Mesodermal cell (in vitro differentiated cells): ENCODE results near the gene PTGS1.
A peak's percentile ranks its signal among the peaks of the same experiment; 100 is the strongest.

Experiments
- H3K27ac ChIP-seq: 2 replicates; pipeline ENCODE4 v1.7.0; 2013; ENCODE audit warnings: mild to moderate bottlenecking, low read depth, low read length, moderate library complexity; ENCODE audit not compliant: severe bottlenecking
- H3K36me3 ChIP-seq: 2 replicates; pipeline ENCODE4 v1.7.1; 2013; ENCODE audit warnings: mild to moderate bottlenecking, low read length, moderate library complexity; ENCODE audit not compliant: control insufficient read depth, insufficient read depth
- H3K4me1 ChIP-seq: one replicate; pipeline ENCODE4 v1.7.1; 2013; ENCODE audit warnings: mild to moderate bottlenecking, low read length; ENCODE audit not compliant: insufficient read depth, control insufficient read depth, poor library complexity, severe bottlenecking
- H3K4me3 ChIP-seq: 2 replicates; pipeline ENCODE4 v1.7.0; 2013; ENCODE audit warnings: low read length, control low read depth, mild to moderate bottlenecking; ENCODE audit not compliant: insufficient read depth, poor library complexity, severe bottlenecking; ENCODE audit errors: extremely low read depth
- H3K9me3 ChIP-seq: 2 replicates; pipeline ENCODE4 v1.7.1; 2013; ENCODE audit warnings: mild to moderate bottlenecking, low read length, moderate library complexity; ENCODE audit not compliant: control insufficient read depth
- WGBS, 2 experiments: methylation state at CpG; one replicate each; pipeline ENCODE4 v1.1.5; 2013; ENCODE audit warnings: missing lambda C conversion rate in 2 of 2; ENCODE audit not compliant: insufficient coverage in 2 of 2; 5-methylcytosine and 5-hydroxymethylcytosine counted together

The PTGS1 gene

DNA sequence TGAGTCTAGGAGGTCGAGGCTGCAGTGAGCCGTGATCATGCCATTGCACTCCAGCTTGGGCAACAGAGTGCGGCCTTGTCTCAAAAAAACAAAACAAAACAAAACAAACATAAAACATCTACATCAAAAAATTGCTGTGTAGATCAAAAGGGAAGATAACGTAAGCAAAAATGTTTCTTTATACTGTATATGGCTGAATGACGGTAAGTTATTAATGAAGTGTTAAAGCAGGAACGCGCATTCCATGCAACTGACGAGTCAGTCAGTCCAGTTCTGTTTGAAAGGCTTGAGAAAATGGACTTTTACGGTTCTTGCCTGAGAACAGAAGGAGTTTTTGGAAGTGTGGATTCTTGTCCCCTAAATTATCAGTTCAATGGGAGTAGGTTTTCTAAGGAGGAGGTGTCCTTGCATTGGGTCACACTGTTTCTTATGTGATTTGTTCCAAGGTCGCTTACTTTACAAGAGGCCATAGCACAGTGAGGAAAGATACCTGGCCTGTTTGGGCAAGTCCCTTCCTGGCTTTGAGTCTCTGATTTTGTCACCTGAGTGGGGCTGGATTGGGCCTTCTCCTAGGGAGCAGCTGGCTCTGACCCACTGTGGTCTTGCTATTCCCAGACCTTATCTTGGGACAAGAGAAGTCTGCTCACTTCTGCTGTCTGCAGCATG lies 6.6 kb upstream of the PTGS1 start:
- Histone ChIP-seq H3K4me1 (peaks cover 8% of the 10 kb centered on the region), H3K9me3 (no peaks in the 10 kb centered on the region), H3K27ac (no peak overlapping the region), H3K4me3 (no peak overlapping the region), H3K36me3 (no peaks in the 10 kb centered on the region)
- 94 to 96% methylated on average over 7 to 8 of the region's 10 CpGs for WGBS, 2 experiments

DNA sequence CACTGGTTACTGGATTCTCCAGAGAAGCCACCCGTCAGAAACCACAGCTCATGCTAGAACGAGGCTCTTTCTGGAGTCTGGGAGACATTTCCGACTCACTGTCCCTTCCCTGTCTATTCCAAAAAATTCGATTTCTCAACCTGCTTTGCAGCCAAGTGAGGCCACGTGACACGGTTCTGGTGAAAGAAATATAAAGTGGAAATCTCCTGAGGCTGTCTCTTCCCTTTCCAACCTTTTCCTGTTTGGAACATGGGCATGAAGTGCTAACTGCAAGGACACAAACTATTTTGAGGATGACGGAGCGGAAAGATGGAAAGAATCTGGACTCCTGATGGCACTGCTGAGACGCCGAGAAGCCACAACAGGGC lies 6.1 kb upstream of the PTGS1 start:
- Histone ChIP-seq H3K9me3 (no peaks in the 10 kb centered on the region), H3K36me3 (no peaks in the 10 kb centered on the region), H3K4me1 (peaks cover 8% of the 10 kb centered on the region), H3K27ac (no peak overlapping the region), H3K4me3 (no peak overlapping the region)
- WGBS, 2 experiments: 91 to 93% methylated on average over 8 to 10 of the region's 10 CpGs

DNA sequence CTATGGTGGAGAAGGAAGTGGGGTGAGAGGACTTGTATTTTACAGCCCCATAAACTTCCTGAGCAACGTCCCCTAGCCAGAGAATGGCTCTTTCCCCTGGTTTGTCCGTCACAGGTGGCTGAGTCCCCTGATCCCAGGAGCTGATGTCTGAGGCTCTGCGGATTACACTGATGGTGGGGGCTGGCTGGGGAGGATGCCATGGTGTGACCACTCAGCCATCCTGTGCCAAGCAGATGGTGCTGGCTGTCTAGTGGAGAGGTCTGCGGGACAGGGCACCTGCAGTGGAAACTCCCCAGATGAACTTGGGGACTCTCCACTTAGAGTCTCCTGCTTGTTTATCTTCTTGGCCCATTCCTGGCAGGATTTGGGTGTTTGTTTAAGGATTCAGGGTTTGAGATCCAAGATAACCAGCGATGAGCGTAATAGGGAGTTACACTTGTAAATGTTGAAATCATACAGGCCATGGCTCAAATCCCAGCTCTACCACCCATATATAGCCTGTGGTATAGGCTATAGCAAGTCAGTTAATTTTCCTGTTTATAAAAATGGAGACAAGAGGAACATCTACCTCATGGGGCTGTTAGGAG lies 4.7 kb upstream of the PTGS1 start:
- Histone ChIP-seq H3K4me1 (no peaks in the 10 kb centered on the region), H3K36me3 (no peaks in the 10 kb centered on the region), H3K4me3 (no peak overlapping the region), H3K27ac (no peak overlapping the region), H3K9me3 (no peaks in the 10 kb centered on the region)
- WGBS, 2 experiments: 95 to 100% methylated on average over 2 to 4 of the region's 6 CpGs

DNA sequence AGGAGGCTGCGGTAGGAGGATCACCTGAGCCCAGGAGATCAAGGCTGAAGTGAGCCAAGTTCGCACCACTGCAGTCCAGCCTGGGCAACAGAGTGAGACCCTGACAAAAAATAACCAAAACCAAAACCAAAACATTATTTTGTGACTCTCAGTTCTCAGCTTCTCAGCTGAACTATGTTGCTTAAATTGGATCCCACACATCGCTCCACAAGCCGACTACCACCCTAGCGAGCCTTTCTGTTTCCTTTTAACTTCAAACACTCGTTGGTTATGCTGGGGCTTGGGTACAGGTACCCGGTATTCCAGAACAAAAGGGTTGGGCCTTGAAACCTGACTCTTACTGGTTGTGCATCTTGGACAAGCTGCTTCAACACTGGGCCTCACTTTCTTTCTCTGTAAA lies 3.8 kb upstream of the PTGS1 start:
- 93 to 97% methylated on average over 3 to 5 of the region's 7 CpGs for WGBS, 2 experiments

DNA sequence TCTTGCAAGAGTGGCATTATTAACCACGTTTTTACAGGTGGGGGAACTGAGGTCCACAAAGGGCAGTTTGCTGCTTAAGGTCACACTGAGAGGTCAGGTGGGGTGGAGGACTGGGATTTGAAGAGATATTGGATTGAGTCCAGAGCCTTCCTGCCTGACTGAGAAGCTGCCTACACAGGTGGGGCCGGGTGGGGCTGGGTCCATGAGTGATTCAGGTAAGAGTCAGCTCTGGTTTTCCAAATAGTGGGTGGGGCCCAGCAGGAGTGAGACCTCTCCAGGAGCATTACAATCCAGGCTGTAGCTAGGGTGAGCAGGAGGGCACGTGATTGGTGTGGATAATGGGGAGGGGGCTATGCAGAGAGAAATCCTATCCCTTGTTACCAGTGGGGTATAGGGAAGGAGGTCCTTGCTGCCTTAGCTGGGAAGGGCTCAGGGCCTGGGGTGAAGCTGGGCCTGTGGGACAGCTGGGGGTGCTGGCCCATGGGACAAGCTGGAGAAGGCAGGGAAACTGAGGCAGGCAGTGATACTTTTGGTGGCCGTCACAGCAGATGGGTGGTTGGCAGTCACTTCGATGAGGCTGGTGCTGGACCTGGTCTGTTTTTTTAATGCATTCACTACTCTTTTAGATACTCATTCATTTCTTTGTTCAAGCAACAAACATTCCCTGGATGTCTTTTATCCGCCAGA lies 2.9 kb upstream of the PTGS1 start:
- H3K4me1 ChIP-seq: no peaks in the 10 kb centered on the region
- no peaks in the 10 kb centered on the region for H3K36me3 ChIP-seq
- WGBS, 2 experiments: 84 to 90% methylated on average over 4 to 6 of the region's 6 CpGs
- H3K27ac ChIP-seq: no peak overlapping the region
- H3K4me3 ChIP-seq: no peak overlapping the region
- no peaks in the 10 kb centered on the region for H3K9me3 ChIP-seq

More for the DNA sequence above, 3.8 kb upstream of the PTGS1 start:
- Histone ChIP-seq H3K27ac (no peak overlapping the region), H3K36me3 (no peaks in the 10 kb centered on the region), H3K9me3 (no peaks in the 10 kb centered on the region), H3K4me1 (no peaks in the 10 kb centered on the region), H3K4me3 (no peak overlapping the region)

DNA sequence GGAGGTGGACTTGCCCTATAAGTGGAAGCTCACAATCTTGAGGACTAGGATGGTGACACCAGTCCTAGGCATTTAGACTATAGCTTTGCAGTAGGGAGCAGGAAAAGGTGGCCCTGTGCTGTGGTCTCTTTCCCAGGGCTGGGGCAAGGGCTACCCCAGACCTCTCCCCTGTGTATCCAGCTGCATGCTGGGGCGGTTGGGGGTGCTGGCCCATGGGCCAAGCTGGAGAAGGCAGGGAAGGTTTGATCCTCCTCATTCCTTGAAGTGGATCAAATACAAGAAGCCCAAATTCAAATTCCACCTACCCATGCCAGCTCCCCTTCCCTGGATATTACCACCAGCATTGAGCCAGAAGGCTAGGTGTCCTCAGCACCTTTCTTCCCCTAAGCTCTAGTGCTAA lies 2.2 kb upstream of the PTGS1 start:
- 86% methylated on average over 1 of the region's 1 CpG; no CpG with 5 or more reads in 1 of the 2 experiments for WGBS, 2 experiments
- Histone ChIP-seq H3K4me3 (no peak overlapping the region), H3K9me3 (no peaks in the 10 kb centered on the region), H3K27ac (no peak overlapping the region), H3K4me1 (no peaks in the 10 kb centered on the region), H3K36me3 (no peaks in the 10 kb centered on the region)

DNA sequence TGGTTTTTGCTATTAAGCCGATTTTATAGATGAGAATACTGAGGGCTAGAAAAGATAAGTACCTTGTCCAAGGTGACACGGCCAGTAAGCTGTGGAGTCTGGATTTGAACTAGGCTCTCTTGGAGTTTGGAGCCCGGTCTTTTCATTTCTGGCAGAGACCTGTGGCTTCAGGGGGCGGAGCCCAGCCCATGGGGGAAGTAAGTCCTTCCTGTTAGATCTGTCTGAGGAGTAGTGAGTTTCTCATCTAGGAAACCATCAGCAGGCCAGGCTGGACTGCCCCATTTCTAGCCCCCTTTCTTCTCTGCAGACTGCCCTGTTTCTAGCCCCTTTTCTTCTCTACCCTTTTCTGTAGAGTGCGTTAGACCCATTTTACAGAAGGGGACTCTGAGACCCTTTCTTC lies 521 bp upstream of the PTGS1 start:
- 61 to 78% methylated on average over 2 to 3 of the region's 5 CpGs for WGBS, 2 experiments
- H3K4me3 ChIP-seq: no peak overlapping the region

DNA sequence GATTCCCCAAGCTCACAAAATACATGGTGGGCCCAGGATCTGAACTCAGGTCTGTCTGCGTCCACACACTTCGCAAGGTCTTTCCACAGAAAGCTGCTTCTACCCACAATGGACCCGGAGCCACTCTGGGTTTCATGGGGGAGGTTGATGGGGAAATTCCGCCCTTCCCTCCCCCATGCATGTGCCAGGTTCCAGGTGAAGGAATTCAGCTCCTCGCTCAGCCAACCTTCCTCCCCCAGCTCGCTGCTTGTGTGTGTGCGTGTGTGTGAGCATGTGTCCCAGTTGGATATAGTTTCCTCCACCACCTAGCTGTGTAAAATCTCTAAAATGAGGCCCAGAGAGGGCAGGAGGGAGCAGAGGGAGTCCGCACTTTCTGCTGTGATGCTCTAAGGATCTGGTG lies 1.0 kb downstream of the PTGS1 start:
- Histone ChIP-seq H3K36me3 (no peaks in the 10 kb centered on the region), H3K9me3 (no peaks in the 10 kb centered on the region), H3K4me1 (peaks cover 9% of the 10 kb centered on the region), H3K27ac (no peak overlapping the region), H3K4me3 (peak overlapping the region; percentile 23)
- WGBS, 2 experiments: 90 to 100% methylated on average over 1 to 3 of the region's 8 CpGs

More for the DNA sequence above, 521 bp upstream of the PTGS1 start:
- Histone ChIP-seq H3K4me1 (peaks cover 6% of the 10 kb centered on the region), H3K9me3 (no peaks in the 10 kb centered on the region), H3K27ac (no peak overlapping the region), H3K36me3 (no peaks in the 10 kb centered on the region)

DNA sequence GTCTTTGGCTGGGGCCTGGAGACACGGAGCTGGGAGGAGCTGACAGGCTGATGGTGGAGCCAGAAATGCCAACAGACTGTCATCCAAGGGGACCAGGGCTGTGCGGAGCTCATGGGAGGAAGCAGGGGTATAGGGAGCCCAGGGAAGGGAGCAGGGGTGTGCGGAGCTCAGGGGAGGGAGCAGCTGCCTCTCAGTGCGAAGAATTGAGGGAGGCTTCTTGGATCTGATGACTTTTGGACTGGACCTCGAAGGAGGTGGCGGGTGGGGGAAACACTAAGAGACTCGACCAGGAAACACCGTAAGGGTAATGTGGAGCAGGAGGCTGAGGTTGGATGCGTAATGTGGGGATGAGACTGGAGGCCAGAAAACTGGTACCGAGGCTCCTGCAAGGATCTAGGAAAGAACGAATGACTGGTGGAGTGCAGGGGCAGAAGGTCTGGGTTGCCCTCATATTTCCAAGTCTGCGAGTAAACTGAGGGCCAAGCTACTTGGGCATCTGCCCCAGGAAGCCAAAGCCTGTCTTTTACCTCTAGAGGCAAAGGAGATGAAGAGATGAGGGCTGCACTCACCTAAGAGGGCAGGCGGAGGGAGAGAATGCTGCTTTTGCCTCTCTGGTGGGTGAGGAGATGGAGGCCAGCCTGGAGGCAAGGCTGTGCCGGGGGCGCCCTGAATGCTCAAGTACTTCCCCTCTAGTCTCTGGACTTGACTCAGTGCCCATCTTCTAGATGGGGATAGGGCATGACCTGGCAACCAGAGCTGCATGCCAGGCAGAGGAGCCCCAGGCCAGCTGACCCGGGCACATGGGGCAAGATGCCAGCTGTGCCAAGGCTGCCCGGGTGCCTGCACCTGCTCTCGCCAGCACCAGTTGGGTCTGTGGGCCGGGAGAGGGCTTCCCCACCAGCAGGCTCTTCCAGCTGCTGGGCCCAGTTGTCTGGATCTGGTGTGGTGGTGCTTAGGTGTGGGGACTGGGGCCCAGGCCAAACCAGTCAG lies 2.3 kb downstream of the PTGS1 start:
- no peaks in the 10 kb centered on the region for H3K36me3 ChIP-seq
- no peaks in the 10 kb centered on the region for H3K9me3 ChIP-seq
- peaks cover 9% of the 10 kb centered on the region for H3K4me1 ChIP-seq
- H3K4me3 ChIP-seq: no peak overlapping the region
- 83% methylated on average over 17 of the region's 19 CpGs for WGBS, 2 experiments
- H3K27ac ChIP-seq: no peak overlapping the region

DNA sequence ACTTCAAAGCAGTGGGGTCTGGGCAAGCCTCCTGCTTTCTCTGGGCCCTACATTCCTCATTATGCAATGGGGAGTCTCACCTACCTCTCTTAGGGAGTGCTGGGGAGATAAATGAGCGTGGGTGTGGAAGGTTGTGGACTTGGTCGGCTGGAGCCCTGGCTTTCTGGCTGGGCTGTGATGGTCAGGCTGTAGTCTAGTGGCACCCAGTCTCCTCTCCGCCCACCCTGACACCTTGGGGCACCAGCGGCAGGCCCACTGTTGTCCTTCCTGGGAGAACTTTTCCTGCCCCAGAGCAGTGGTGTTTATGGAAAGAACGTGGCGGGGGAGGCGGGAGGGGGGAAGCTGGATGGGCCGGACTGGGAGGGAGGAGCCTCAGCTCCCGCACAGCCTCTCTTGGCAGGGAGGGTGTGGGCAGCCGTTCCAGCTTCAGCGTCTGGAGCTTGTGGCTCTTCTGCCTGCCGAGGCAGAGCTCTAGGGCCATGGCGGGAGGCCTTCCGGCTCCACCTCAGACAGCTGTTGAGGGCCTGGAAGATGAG lies 4.1 kb downstream of the PTGS1 start:
- H3K27ac ChIP-seq: no peak overlapping the region
- H3K36me3 ChIP-seq: no peaks in the 10 kb centered on the region
- peaks cover 9% of the 10 kb centered on the region for H3K4me1 ChIP-seq
- 21 to 46% methylated on average over 3 to 10 of the region's 14 CpGs for WGBS, 2 experiments
- H3K9me3 ChIP-seq: peaks cover 11% of the 10 kb centered on the region
- H3K4me3 ChIP-seq: no peak overlapping the region
